Measurements from ENCODE around the gene TMEM184A. TPM values are rescaled to one million over a fixed set of nuclear protein-coding genes. Genes with fewer than 3 reads are reported as not detected.

Gene TMEM184A
- total and polyA plus RNA-seq, 2 of the 8 experiments (the other 6 are each of a cell fraction or from before 2014, with no cell fraction given): 1.8 to 2.1 TPM

DNA sequence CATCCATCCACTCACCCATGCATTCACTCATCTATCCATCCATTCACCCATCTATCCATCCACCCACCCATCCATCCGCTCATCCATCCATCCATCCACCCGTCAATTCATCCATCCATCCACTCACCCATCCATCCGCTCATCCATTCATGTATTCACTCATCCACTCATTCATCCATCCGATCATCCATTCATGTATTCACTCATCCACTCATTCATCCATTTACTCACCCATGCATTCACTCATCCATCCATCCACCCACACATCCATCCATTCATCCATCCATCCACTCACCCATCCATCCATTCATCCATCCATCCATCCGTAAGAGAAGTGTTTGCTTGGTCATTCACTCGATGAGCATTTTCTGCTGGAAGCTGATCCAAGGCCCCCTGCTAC, 22.5 kb upstream of the TMEM184A start:
- H4K20me1 ChIP-seq (replicated peaks in 1 of 2; ENCODE audit: control insufficient read depth in 1 of 2, insufficient read depth in 2 of 2, low read length in 2 of 2): peaks cover 0 to 2% of the 10 kb centered on the region in 2 experiments
- DNase-seq (ENCODE audit: low read depth in 1 of 2, low spot score in 2 of 2): no peak
- H3K9ac ChIP-seq (replicated peaks in 1 of 4; ENCODE audit: extremely low read depth in 1 of 4, low read depth in 3 of 4, low read length in 3 of 4): no peak overlapping the region
- no peak overlapping the region for H2BK120ac ChIP-seq (replicated peaks; ENCODE audit: low read depth, low read length)
- H2BK20ac ChIP-seq (ENCODE audit: low read length): peak overlapping the region; percentile 100
- no peak for FAIRE-seq
- H3K27ac ChIP-seq (ENCODE audit: low read depth, low read length): no peak overlapping the region
- ChIA-PET POLR2A (ENCODE audit: partially characterized antibody) (no interaction called here), CTCF (ENCODE audit: partially characterized antibody) (interaction anchor here (0.6 to 1.3 kb wide), 16 partner anchors 13 to 459 kb away, joined by 3 to 8 read pairs (median 4); no protein-coding TSS in a partner anchor)
- no peak overlapping the region for H3K23ac ChIP-seq (ENCODE audit: insufficient read length)
- H4K5ac ChIP-seq (ENCODE audit: insufficient read length, low read depth, low read length): no peak overlapping the region
- H3K79me1 ChIP-seq (ENCODE audit: low read depth, low read length): no peaks in the 10 kb centered on the region
- H3K4me3 ChIP-seq (ENCODE audit: extremely low read depth in 1 of 4, insufficient read depth in 2 of 4, low read depth in 3 of 4, low read length in 4 of 4): no peak overlapping the region
- no peaks in the 10 kb centered on the region for H3K27me3 ChIP-seq (replicated peaks in 1 of 4; ENCODE audit: control insufficient read depth in 3 of 4, extremely low read depth in 1 of 4, insufficient read depth in 3 of 4, low read length in 3 of 4)
- no peak overlapping the region for H2AFZ ChIP-seq (ENCODE audit: low read length)
- no peak overlapping the region for H4K8ac ChIP-seq (ENCODE audit: extremely low read depth, insufficient read depth, low read length)
- no peak overlapping the region for H3K56ac ChIP-seq (replicated peaks; ENCODE audit: insufficient read length, low read depth, low read length)
- no peak overlapping the region for H3K14ac ChIP-seq (ENCODE audit: insufficient read length)
- H3K18ac ChIP-seq (ENCODE audit: extremely low read depth, low read length): no peak overlapping the region
- H2BK5ac ChIP-seq (ENCODE audit: low read depth, low read length): peak overlapping the region; percentile 49; the same call in 1 of the 2 replicates
- H2BK12ac ChIP-seq (ENCODE audit: low read depth, low read length): peak overlapping the region; percentile 92; the same call in 1 of the 2 replicates
- H3K79me2 ChIP-seq (ENCODE audit: control insufficient read depth in 1 of 2, insufficient read depth in 2 of 2, low read length in 2 of 2): no peaks in the 10 kb centered on the region
- H3K4me2 ChIP-seq (ENCODE audit: insufficient read depth in 1 of 2, low read depth in 2 of 2, low read length in 2 of 2): no peak overlapping the region
- peak overlapping the region; percentile 98 for H2AK5ac ChIP-seq (ENCODE audit: low read depth, low read length)
- H3K9me3 ChIP-seq (ENCODE audit: insufficient read depth in 2 of 2, low read depth in 1 of 2, low read length in 1 of 2): 0 out of 4 replicates have a peak, but pooled peaks cover 0 to 3% of the 10 kb centered on the region in 2 experiments
- 86 to 100% methylated on average over 2 to 6 of the region's 6 CpGs for WGBS, 2 experiments (ENCODE audit: extremely low coverage in 1 of 2, insufficient coverage in 1 of 2, insufficient read length in 1 of 2, insufficient replicate concordance in 2 of 2, low coverage in 1 of 2, low lambda C conversion rate in 2 of 2, missing lambda C conversion rate in 1 of 2)
- H3K23me2 ChIP-seq (ENCODE audit: low read depth, low read length): peaks cover 14% of the 10 kb centered on the region; the same call in 1 of the 2 replicates
- no peaks in the 10 kb centered on the region for H3K36me3 ChIP-seq (ENCODE audit: control insufficient read depth in 2 of 4, insufficient read depth in 4 of 4, low read length in 3 of 4)
- peak overlapping the region; percentile 20 for H4K91ac ChIP-seq (replicated peaks; ENCODE audit: insufficient read length, low read length)
- H2BK15ac ChIP-seq (ENCODE audit: low read length): peak overlapping the region; percentile 81
- no peak overlapping the region for H3K4ac ChIP-seq (replicated peaks; ENCODE audit: insufficient read length, low read depth, low read length)
- H3K4me1 ChIP-seq (replicated peaks in 1 of 4; ENCODE audit: control insufficient read depth in 3 of 4, insufficient read depth in 4 of 4, low read length in 3 of 4): peaks cover 12 to 20% (median 13%) of the 10 kb centered on the region in 4 experiments
- TF ChIP-seq POLR2A (IDR thresholded peaks at IDR 0.05; ENCODE audit: control extremely low read depth in 1 of 2, low read depth in 2 of 2, low read length in 2 of 2) (no peak), BRCA1 (IDR thresholded peaks at IDR 0.05; ENCODE audit: low read depth, low read length) (no peak)
